ENCODE results near the gene KIFC3.
"Not testable (repeated sequence)": the region's sequence is repeated elsewhere in the genome, so short reads cannot be mapped to it uniquely, and the experiment has no call there.

Gene KIFC3

GRCh38 chr16:57739756-57740422, 62.4 kb downstream of the KIFC3 start:
- no peak for DNase-seq (ENCODE audit: low read depth in 2 of 2)

DNA sequence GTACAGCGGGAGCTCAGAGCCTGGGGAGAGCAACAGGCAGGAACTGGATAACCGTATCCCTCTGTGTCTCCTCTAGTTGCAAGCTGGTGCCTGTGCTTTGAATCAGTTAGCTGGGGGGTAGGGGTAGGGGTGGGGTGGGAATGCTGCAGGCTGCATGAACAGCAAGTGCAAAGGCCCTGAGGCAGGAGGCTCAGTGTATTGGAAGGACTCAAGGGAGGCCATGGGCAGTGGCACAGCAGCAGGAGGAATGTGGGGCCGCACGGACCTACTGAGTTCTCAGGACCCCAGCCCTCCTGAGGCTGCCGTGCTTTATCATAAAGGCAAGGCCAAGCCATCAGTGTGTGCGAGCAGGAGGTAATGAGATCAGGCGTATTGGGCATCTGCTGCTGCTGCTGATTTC, 63.4 kb downstream of the KIFC3 start:
- no peak for DNase-seq (ENCODE audit: low read depth in 2 of 2)

- DNase-seq (ENCODE audit: low read depth in 2 of 2), result peak; percentile 10 to 14
These were observed 65.6 kb downstream of the KIFC3 start for GRCh38 chr16:57736419-57737351.

DNA sequence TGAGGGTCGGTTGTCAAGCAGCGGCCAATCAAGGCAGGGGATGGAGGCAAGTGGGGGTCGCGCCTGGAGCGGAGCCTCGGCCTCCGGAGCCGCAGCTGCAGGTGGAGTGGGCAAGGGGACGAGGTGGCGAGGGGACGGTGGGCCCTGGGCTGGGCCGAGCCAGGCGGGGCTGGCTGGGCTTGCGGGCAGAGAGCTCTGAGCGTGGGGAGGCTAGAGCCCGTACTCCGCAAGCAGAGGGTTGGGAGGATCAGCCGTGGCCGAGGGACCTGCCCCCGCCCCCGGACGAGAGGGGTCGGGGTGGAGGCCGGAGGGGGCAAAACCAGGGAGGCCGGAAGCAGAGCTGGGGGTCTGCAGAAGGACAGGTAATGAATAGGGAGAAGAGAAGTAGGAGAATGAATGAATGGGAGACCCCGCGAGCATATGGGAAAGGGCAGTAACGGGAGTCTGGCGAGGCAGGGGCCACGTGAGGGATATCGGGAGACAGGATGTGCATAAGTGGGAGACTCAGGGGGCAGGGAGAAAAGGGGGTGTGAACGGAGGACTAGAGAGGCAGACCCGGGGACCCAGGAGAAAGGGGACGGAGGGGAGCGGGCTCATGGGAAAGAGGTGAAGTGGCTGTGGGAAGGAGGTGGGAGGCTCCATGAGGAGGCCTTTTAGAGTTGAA, 66.4 kb downstream of the KIFC3 start, which contains the start of gene KATNB1:
KATNB1 (plus strand) TSS at position 16 of the 664 bp plus-strand sequence. CDS start 1,474 bp downstream, outside the sequence.
- no peak for DNase-seq (ENCODE audit: low read depth in 2 of 2)

DNA sequence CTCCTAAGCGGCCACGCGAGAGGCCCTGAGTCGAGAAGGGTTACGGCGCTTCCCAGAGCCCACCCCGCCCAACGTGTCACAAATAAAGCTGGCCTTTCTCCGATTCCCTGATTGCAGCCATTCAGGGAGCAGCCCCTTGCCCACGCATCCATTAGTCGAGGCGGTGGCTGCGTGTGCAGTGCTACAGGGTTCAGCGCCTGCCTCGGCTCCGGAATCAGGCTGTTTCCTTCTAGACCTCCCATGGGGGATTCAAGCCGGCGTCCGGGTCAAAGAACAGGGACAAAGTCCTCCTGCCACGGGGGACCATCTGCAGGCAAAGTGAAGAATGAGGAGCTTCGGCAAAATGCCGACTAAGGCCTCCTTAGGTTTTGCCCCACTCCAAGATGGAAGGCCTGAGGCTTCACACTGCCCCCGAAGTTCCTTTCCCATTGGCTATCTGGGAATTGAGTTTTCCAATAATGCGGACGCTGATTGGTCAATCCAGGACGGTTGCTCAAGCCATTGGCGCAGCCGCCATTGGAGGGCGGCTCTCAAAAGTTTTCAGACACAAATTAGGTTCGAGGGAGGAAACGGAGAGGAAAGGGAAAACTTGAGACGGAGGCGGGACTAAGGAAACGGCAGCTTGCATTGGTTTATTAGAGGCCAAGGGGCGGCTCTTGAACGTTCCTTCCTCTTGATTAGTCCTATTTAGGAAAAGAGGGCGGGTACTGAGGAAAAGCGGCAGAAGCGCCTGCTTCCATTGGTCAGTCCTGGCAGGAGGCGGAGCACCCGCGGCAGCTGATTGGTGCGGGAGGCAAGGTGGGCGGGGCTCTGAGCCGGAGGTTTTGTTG, 67.2 kb downstream of the KIFC3 start:
- peak; percentile 92 to 93 for DNase-seq (ENCODE audit: low read depth in 2 of 2)

GRCh38 chr16:57734308-57734924, 67.9 kb downstream of the KIFC3 start:
- no peak for DNase-seq (ENCODE audit: low read depth in 2 of 2)

DNA sequence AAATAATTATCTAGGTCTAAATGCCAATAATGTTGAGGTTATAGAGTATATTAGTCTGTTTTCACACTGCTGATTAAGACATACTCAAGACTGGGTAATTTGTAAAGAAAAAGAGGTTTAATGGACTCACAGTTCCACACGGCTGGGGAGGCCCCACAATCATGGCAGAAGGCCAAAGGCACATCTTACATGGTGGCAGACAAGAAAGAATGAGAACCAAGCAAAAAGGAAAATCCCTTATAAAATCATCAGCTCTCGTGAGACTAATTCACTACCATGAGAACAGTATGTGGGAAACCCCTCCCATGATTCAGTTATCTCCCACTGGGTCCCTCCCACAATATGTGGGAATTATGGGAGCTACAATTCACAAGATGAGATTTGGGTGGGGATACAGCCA, 69.6 kb downstream of the KIFC3 start:
- DNase-seq (ENCODE audit: low read depth in 2 of 2), result no peak

DNA sequence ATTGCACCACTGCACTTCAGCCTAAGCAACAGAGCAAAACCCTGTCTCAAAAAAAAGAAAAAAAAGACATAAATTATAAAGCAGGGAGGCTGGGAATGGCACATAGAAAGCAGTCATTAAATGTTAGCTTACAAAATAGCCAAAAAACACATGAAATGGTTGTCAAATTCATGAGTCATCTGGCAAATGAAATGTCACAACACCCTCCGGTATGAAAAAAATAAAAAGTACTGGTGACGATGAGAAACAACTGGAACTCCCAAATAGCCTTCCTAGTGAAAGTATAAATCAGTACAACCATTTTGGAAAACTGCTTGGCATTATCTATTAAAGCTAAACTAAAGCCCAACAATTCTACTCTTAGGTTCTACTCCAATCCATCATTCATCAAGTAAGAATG, 70.3 kb downstream of the KIFC3 start:
- no peak for DNase-seq (ENCODE audit: low read depth in 2 of 2)

- no peak for DNase-seq (ENCODE audit: low read depth in 2 of 2)
These were observed 71.2 kb downstream of the KIFC3 start for GRCh38 chr16:57730771-57731730.

DNA sequence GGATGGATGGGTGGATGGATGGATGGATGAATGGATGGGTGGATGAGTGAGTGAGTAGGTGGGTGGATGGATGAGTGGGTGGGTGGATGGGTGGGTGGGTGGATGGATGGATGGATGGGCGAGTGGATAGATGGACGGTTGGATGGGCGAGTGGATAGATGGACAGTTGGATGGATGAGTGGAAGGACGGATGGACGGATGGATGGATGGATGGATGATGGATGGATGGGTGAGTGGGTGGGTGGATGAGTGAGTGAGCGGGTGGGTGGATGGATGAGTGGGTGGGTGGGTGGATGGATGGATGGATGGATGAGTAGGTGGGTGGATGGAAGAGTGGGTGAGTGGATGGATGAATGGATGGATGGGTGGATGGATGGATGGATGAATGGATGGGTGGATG, 72.4 kb downstream of the KIFC3 start:
- DNase-seq (ENCODE audit: low read depth in 2 of 2), result not testable (repeated sequence)

GRCh38 chr16:57729182-57729484, 73.2 kb downstream of the KIFC3 start:
- no peak for DNase-seq (ENCODE audit: low read depth in 2 of 2)

- DNase-seq (ENCODE audit: low read depth in 2 of 2), result no peak
These were observed 73.7 kb downstream of the KIFC3 start for GRCh38 chr16:57728336-57729181.

DNA sequence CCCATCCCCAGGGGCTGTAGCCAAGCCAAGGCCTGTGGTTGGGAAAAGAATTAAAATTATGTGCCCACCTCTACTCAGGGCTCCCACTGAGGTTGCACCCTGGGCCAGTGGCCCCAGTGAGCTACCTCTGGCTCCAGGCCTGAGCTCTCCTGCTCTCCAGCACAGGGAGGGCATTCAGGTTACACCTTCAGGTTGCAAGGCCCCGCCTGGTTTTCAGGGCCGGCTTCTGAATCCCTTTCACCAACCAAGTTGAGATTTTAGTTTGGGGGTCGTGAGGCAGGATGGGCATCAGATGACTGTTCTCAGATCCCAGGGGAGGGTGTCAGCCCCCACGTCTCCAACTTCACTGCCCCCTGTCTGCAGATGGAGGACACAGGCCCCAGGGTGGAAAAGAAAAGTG, 74.7 kb downstream of the KIFC3 start:
- DNase-seq (ENCODE audit: low read depth in 2 of 2), result no peak

- DNase-seq (ENCODE audit: low read depth in 2 of 2), result no peak
These were observed 75.8 kb downstream of the KIFC3 start for GRCh38 chr16:57726433-57726947.

DNA sequence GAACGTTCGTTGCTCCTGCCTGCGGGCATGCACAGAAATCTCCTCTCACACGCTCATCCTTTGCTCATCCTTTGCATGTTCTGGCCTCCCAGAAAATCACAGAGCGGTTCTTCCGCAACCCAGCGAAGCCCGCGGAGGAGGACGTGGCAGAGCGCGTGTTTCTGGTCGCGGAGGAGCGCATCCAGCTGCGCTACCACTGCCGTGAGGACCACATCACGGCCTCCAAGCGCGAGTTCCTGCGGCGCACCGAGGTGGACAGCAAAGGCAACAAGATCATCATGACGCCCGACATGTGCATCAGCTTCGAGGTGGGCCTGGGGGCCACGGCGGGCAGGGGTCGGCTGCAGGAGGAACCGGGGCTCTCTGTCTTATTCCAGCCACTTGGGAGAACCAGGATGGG, 76.3 kb downstream of the KIFC3 start:
- DNase-seq (ENCODE audit: low read depth in 2 of 2), result no peak

DNA sequence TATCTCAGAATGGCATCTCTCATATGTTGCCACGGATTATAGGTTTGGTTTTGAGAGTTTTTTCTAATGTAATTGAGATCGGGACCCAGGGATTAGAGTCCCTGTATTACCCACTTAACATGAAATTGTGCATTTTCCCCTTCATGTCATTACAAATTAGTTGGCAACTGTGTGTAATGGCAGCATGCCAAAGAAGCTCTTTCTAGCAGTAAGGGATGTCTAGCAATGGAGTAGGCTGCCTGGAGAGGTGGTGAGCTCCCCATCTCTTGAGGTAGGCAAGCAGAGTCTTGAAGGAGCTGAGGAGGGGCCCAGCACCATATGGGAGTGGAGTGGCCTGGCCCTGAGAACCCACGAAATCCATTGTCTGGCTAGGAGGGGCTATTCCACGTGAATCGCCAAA, 76.7 kb downstream of the KIFC3 start:
- DNase-seq (ENCODE audit: low read depth in 2 of 2), result no peak

DNA sequence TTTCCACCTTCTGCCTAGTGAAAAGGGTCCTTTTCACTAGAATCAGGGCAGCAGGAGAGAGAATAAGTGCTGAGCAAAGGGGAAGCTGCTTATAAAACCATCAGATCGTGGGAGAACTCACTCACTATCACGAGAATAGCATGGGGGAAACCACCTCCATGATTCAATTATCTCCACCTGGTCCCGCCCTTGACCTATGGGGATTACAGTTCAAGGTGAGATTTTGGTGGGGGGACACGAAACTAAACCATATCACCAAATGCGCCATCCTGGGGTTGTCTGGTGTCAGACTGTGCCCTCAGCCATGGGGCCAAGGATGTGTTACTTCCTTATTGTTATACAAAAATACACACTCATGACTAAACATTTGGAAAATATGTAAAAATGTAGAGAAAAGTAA, 77.1 kb downstream of the KIFC3 start:
- no peak for DNase-seq (ENCODE audit: low read depth in 2 of 2)

GRCh38 chr16:57724531-57724930, 77.8 kb downstream of the KIFC3 start:
- DNase-seq (ENCODE audit: low read depth in 2 of 2), result no peak

GRCh38 chr16:57723170-57723569, 79.1 kb downstream of the KIFC3 start:
- DNase-seq (ENCODE audit: low read depth in 2 of 2), result no peak
